Heart left ventricle (tissue), 16 donors: ENCODE measurements around the gene COL23A1. TPM values are rescaled to one million over a fixed set of nuclear protein-coding genes. Genes with fewer than 3 reads are reported as not detected.
A peak's percentile ranks its signal among the peaks of the same experiment; 100 is the strongest.

Experiments
- ATAC-seq, 4 donors: fragments of 200-7000 bp; cut with Tn5 transposase; one replicate each; pipeline ENCODE4 v1.9.1; 2020 to 2022; ENCODE audit warnings: moderate library complexity in 4 of 4, mild to moderate bottlenecking in 3 of 4, moderate number of reproducible peaks in 1 of 4
- DNase-seq, 5 donors: peaks; one replicate each; pipeline ENCODE4 v3.0.0-alpha.2; 2020
- H3K27ac ChIP-seq, 12 donors: fragments of 200-600 bp; sonication (generic) in 4 of 12; one replicate each; pipeline versions ENCODE4 v1.5.0 to v1.8.0; 2016 to 2022; ENCODE audit warnings: mild to moderate bottlenecking in 2 of 12
- H3K27me3 ChIP-seq, 9 donors: fragments of 200-600 bp; sonication (generic) in 2 of 9; one replicate each; pipeline versions ENCODE4 v1.5.1 to v1.8.0; 2016 to 2022; ENCODE audit warnings: mild to moderate bottlenecking in 3 of 9
- H3K36me3 ChIP-seq, 9 donors: fragments of 200-600 bp; sonication (generic) in 2 of 9; one replicate each; pipeline versions ENCODE4 v1.5.0 to v1.8.0; 2018 to 2022; ENCODE audit warnings: mild to moderate bottlenecking in 2 of 9
- H3K4me1 ChIP-seq, 12 donors: fragments of 200-600 bp; sonication (generic) in 4 of 12; one replicate each; pipeline versions ENCODE4 v1.5.0 to v1.8.0; 2016 to 2022; ENCODE audit warnings: mild to moderate bottlenecking in 3 of 12
- H3K4me3 ChIP-seq, 12 donors: fragments of 200-600 bp; sonication (generic) in 4 of 12; one replicate each; pipeline versions ENCODE4 v1.5.0 to v1.8.0; 2017 to 2022; ENCODE audit warnings: mild to moderate bottlenecking in 9 of 12, moderate library complexity in 4 of 12
- H3K9me3 ChIP-seq, 12 donors: fragments of 200-600 bp; sonication (generic) in 4 of 12; one replicate each; pipeline versions ENCODE4 v1.5.0 to v1.8.0; 2016 to 2022; ENCODE audit warnings: mild to moderate bottlenecking in 1 of 12
- POLR2A ChIP-seq, 2 donors: fragments of 450-650 bp; IDR thresholded peaks; one replicate each; pipeline ENCODE4 v1.6.1; 2017; ENCODE audit warnings: antibody characterized with exemption in 2 of 2, mild to moderate bottlenecking in 2 of 2, moderate library complexity in 2 of 2
- WGBS, 4 donors: extraction: QIAGEN DNeasy Blood & Tissue Kit in 2 of 4; methylation state at CpG; one replicate each; pipeline versions ENCODE4 v1.1.5 to v1.1.7; 2013 to 2018; 5-methylcytosine and 5-hydroxymethylcytosine counted together
- intact Hi-C, 10 donors: fragments of 100-400 bp; cut with DNase I; formaldehyde crosslinking; loops; one replicate each; pipeline versions ENCODE4 v1.11.1 to v1.14.2; 2022
- polyA plus RNA-seq, 2 donors: library from polyadenylated mRNA; stranded (reverse); fragments of 200-250 nt; gene quantifications; one replicate each; pipeline ENCODE4 v1.2.3, GENCODE V29; 2013
- total RNA-seq, 9 donors: library from RNA; depleted of rRNA in 2 of 9; stranded (reverse); fragments of >200 nt in 2 of 9; fragmentation: NEBNext Ultra II Directional in 3 of 9; extraction: Animal tissue kit (Norgen Biotek cat#: 25700) in 3 of 9; gene quantifications; one replicate each; pipeline versions ENCODE4 v1.1.0 to v1.2.4, GENCODE V29; 2016 to 2023
- TF ChIP-seq, protein P1 (sequence below), 12 donors: fragments of 200-600 bp; sonication (generic) in 4 of 12; IDR thresholded peaks; one replicate each; pipeline versions ENCODE4 v1.5.0 to v1.8.0; 2018 to 2022; ENCODE audit warnings: antibody characterized with exemption in 12 of 12, mild to moderate bottlenecking in 5 of 12
- donor health status: ischemic (EF 13 %, LVEDD 7.1; RV severe dilation, severe dysfunction).
- donor health status: healthy with polysubstance abuse.
- donor health status: DM: no; HTN: yes; CAD: no.
- donor health status: DM: no; HTN: no; CAD: no.
- donor health status: ischemic (EF 25% LVEDD 6.9; RV normal size, moderate dysfunction).
- donor health status: ischemic (EF 25% LVEDD 5.7; RV mildly dilated, moderate dysfunction).
- donor health status: healthy.
- donor health status: DM: yes; HTN: yes; CAD: no.
- donor health status: ischemic (EF 35%, LVEDD 5.7; RV mildly dilated, moderate dysfunction).
- donor health status: nonischemic (EF 11% LVEDD 7.7; RV severe dilation, severe dysfunction).
- donor health status: DM: yes; HTN: yes; CAD: no.
- donor health status: PGD.
- donor health status: ischemic (EF 29% LVEDD 5.4; RV normal size, mild dysfunction).
- donor health status: nonischemic (EF 23%, LVEDD 6.1; RV moderate dilation, normal function).

COL23A1 gene
- total and polyA plus RNA-seq, 11 donors: 6.0 to 33.0 (median 18.8) TPM

DNA sequence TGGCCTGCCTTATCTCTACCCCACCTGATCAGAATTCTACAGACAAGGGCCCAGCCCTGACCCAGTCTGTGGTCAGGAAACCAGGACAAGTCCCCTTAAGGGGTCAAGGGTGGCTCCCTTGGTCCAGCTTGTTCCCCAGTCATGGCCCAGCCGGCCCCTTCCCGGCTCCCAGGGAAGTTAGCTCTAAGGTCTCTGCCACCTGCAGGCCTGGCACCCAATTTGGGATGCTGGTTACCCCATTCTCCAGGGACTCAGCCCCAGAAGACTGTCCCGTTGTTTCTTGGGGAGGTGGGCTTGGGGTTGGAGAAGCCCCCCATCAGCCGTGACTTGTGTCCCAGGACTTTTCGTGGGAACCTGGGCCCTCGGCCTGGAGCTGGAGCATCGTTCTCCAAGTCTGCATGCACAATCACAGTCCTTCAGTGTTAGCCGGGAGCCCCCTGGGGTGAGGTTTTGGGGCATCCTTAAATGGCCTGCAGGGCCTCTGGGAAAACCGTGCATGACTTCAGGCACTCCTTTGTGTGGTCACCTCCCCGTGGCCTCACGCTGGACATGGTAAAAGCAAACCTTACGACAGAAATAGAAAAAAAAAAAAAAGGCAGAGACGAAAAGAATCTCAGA lies 206.8 kb downstream of the COL23A1 start:
- Histone ChIP-seq H3K9me3 (no peaks in the 10 kb centered on the region), H3K4me3 (peak overlapping the region in 2 of 12 donors; percentile 24 to 25), H3K4me1 (peaks cover 0 to 10% (median 0%) of the 10 kb centered on the region in 12 donors), H3K27ac (no peak overlapping the region), H3K27me3 (peaks cover 0 to 45% (median 4%) of the 10 kb centered on the region in 9 donors), H3K36me3 (no peaks in the 10 kb centered on the region)
- WGBS, 4 donors: 84 to 90% (median 88%) methylated on average over 13 of the region's 13 CpGs
- DNase-seq: no peak
- no peak for ATAC-seq
- intact Hi-C loops: no loop called here
- TF ChIP-seq POLR2A (IDR thresholded peaks at IDR 0.05): no peak
- TF ChIP-seq, protein P1, sequence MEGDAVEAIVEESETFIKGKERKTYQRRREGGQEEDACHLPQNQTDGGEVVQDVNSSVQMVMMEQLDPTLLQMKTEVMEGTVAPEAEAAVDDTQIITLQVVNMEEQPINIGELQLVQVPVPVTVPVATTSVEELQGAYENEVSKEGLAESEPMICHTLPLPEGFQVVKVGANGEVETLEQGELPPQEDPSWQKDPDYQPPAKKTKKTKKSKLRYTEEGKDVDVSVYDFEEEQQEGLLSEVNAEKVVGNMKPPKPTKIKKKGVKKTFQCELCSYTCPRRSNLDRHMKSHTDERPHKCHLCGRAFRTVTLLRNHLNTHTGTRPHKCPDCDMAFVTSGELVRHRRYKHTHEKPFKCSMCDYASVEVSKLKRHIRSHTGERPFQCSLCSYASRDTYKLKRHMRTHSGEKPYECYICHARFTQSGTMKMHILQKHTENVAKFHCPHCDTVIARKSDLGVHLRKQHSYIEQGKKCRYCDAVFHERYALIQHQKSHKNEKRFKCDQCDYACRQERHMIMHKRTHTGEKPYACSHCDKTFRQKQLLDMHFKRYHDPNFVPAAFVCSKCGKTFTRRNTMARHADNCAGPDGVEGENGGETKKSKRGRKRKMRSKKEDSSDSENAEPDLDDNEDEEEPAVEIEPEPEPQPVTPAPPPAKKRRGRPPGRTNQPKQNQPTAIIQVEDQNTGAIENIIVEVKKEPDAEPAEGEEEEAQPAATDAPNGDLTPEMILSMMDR (IDR thresholded peaks at IDR 0.05): no peak

DNA sequence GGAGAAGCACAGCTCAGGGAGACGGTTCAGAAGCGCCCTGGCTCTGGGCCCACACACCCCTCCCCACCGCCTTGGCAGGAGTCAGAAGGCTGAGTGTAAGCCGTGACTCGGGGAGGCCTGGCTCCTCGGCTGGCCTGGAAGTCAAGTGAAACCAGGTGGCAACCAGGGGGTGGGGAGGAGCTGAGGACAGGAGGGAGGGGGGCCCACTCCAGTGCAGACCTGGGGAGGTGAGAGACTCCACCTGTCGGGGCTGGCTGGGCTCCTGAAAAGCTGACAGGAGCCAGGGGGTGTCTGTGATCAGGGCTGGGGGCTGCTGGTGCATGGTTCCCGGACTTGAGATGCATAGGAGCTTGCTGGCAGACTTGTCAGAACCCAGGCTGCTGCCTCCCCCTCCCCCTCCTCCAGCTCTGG lies 207.4 kb downstream of the COL23A1 start:
- DNase-seq (no peak), ATAC-seq (no peak)
- intact Hi-C loops: no loop called here
- peaks cover 0 to 41% (median 4%) of the 10 kb centered on the region in 9 donors for H3K27me3 ChIP-seq
- TF ChIP-seq POLR2A (IDR thresholded peaks at IDR 0.05): no peak
- TF ChIP-seq, protein P1 (IDR thresholded peaks at IDR 0.05): no peak
- WGBS, 4 donors: 75 to 86% (median 81%) methylated on average over 8 of the region's 8 CpGs
- no peak overlapping the region for H3K4me3 ChIP-seq
- peaks cover 0 to 10% (median 0%) of the 10 kb centered on the region in 12 donors for H3K4me1 ChIP-seq
- no peaks in the 10 kb centered on the region for H3K9me3 ChIP-seq
- no peaks in the 10 kb centered on the region for H3K36me3 ChIP-seq
- H3K27ac ChIP-seq: no peak overlapping the region

DNA sequence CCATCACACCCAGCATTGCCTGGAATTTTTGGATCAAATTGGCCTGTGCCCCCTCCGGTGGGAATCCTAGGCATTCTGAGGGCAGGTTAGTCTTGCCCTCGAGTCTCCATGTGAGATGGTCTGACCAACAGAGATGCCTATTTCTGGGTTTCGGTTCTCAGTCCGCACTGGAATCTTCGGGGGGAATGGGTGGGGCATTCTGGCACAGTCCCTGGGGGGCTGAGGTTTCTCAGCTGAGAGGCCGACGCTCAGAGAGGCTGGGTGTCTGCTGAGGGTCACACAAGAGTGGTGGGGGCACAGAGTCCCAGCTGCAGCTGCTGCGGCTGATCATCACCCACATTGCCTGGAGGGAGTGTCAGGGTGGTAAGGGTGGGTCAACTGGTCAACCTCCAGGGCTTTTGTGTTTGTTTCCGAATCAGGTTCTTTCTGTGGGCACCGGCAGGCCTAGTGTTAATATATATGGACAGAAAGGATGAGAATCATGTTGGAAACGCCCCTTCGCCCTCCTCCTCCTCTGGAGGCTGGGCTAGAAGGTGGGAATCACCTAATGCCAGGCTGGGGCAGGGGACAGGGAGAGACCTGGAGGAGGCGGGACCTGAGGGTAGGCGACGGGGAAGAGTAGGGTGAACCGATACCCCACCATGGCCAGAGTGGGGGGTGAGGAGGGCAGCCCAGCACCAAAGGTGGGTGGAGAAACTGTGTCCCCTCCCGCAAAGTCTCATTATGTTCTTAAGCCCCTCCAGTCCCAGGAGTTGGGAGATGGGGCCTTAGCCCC lies 208.1 kb downstream of the COL23A1 start:
- 91 to 94% (median 92%) methylated on average over 17 of the region's 17 CpGs for WGBS, 4 donors

DNA sequence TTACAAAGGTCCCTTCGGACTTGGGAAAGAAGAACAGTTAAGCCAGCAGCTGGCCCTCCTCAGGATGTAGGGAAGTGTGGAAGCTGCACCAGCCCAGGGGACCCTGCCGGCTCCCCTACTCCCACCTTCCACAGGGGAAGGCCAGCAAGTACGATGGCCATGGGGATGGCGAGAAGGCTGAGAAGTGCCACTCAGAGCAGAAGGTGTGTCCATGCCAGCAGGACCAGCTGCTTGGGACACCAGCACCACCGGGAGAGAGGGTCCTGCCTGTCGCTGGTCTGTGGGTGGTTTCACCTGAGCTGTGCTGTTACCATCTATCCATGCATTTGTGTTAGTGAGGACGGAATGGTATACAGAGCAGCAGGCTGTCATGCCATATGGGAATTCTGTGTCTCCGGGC lies 209.0 kb downstream of the COL23A1 start:
- ATAC-seq (no peak), DNase-seq (no peak)
- H3K4me3 ChIP-seq: no peak overlapping the region
- peaks cover 0 to 10% (median 0%) of the 10 kb centered on the region in 12 donors for H3K4me1 ChIP-seq
- H3K36me3 ChIP-seq: no peaks in the 10 kb centered on the region
- H3K9me3 ChIP-seq: no peaks in the 10 kb centered on the region
- peaks cover 0 to 29% (median 4%) of the 10 kb centered on the region in 9 donors for H3K27me3 ChIP-seq
- H3K27ac ChIP-seq: no peak overlapping the region
- intact Hi-C loops: no loop called here
- TF ChIP-seq, protein P1 (IDR thresholded peaks at IDR 0.05): no peak
- no peak for TF ChIP-seq POLR2A (IDR thresholded peaks at IDR 0.05)
- WGBS, 4 donors: 91 to 98% (median 92%) methylated on average over 6 to 8 of the region's 8 CpGs

More for the DNA sequence above, 208.1 kb downstream of the COL23A1 start:
- Histone ChIP-seq H3K4me1 (peaks cover 0 to 10% (median 0%) of the 10 kb centered on the region in 12 donors), H3K36me3 (no peaks in the 10 kb centered on the region), H3K27ac (no peak overlapping the region), H3K27me3 (peaks cover 0 to 35% (median 4%) of the 10 kb centered on the region in 9 donors), H3K4me3 (no peak overlapping the region), H3K9me3 (no peaks in the 10 kb centered on the region)
- ATAC-seq (no peak), DNase-seq (no peak)
- TF ChIP-seq, protein P1 (IDR thresholded peaks at IDR 0.05): no peak
- no peak for TF ChIP-seq POLR2A (IDR thresholded peaks at IDR 0.05)
- intact Hi-C loops: no loop called here
